Stimulated activated CD4-positive, alpha-beta T cell treated with anti-CD3 and anti-CD28 coated beads, TNF-alpha, amount 100 ng/mL, for 4 hours (primary cell): ENCODE data around the gene AQP3.
"Not testable (repeated sequence)": the region's sequence is repeated elsewhere in the genome, so short reads cannot be mapped to it uniquely, and the experiment has no call there.

Experiments used
- DNase-seq, 3 experiments: peaks; one replicate each; pipeline ENCODE4 v3.0.0-alpha.2; 2020; ENCODE audit warnings: low read depth in 3 of 3

Gene AQP3

DNA sequence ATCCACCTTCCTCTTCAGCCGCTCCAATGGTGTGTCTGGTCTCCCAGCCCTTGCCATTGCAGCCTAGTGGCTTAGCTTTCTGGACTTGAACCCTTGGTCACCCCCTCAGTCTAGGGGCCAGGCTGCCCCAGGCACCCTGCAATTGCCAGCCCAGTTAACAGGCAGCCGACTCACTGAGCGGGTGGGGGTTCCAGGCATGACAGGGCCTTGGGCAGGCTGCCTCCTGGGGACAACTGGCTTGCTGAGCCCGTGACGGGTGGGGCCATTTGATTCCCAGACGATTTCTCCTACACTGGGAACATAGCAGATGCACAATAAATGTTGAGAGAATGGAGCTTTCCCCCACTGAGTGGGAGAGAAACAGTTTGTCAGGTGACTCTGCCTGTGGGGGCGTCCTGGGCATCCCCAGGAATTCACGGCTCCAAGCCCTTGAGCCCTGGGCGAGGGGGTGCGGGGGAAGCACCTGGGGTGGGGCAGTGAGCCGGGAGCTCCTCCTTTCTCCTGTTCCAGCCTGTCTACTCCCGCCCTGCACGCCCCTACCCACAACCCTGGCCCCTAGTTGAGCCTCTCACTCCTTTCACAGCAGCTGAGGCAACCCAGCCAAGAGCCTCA lies 32.4 kb downstream of the AQP3 start:
- DNase-seq = no peak

DNA sequence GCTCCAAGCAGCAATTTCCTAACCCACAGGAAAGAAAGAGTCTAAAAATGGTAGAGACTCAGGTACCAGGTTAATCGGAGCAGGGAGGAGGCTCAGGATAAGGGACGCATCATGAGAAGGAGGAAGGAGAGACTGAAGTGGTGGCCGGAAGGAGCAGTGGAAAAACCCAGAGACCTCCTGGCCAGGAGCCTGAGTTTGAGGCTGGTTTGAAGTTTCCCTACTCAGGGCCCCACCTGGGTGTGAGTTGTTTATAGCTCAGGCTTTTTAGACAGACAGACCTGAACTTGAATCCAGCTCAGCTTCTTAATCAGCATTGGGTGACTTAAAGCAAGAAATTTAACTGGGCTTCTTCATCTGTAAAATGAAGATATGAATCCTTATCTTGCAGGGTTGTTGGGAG lies 33.1 kb downstream of the AQP3 start:
- DNase-seq = no peak

DNA sequence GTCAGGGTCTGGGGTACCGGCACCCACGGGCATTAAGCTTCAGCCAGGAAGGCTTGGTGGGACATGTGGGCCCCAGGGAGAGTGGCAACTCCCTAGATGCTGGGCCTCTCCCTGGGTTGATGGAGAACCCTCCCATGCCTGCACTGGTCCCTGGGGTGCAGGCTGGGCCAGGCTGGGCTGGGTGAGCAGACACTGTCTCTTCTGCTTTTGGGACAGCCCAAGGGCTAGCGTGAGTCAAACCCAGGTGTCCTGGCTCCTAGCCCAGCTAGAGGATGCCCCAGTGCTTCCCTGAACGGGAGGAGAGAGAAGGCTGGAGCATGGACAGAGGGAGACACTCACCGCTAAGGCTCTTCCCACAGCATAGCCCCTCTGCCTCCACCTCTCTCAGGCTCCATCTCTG lies 39.3 kb downstream of the AQP3 start:
- DNase-seq = no peak

DNA sequence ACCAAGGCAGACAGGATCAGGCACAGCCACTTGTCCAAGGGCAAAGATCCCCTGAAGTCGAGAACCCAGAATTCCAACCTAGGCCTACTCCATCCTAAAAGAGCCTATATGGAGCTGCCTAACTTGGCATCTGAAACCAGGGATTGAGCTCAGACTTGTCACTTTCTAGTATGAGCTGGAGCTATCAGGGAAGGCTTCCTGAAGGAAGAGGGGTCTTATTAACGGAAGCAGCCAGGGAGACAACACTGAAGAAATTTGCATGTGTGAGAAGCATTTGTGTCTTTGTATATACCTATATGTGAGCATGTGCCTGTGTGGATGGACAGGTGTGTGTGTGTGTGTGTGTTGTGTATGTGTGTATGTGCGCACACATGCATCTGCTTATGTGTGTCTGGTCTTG lies 40.3 kb downstream of the AQP3 start:
- DNase-seq = no peak

DNA sequence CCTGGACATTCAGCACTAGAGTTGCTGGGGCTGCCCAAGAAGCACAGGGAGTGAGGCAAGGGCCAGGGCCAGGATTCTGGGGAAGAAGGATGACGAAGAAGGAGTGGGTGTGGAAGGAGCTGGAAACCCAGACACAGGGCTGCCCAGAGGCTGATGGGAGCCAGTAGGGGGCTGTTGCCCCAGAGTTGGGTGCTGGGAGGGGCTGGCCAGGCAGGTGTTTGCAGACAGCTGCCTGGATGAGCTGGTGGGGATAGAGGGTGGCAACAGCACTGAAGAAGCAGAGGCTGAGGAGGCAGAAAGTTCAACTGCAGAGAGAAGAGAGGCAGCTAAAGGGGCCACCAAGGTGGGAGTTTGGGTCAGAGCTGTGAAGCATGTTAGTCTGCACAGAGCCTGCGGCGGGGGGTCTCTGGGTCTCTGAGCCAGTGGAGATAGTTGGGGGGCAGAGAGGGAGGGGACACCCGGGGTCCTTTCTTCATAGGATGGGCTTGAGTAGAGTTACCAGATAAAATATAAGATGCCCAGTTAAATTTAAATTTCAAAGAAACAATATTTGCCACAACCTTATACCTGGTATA lies 42.5 kb downstream of the AQP3 start:
- DNase-seq = no peak

DNA sequence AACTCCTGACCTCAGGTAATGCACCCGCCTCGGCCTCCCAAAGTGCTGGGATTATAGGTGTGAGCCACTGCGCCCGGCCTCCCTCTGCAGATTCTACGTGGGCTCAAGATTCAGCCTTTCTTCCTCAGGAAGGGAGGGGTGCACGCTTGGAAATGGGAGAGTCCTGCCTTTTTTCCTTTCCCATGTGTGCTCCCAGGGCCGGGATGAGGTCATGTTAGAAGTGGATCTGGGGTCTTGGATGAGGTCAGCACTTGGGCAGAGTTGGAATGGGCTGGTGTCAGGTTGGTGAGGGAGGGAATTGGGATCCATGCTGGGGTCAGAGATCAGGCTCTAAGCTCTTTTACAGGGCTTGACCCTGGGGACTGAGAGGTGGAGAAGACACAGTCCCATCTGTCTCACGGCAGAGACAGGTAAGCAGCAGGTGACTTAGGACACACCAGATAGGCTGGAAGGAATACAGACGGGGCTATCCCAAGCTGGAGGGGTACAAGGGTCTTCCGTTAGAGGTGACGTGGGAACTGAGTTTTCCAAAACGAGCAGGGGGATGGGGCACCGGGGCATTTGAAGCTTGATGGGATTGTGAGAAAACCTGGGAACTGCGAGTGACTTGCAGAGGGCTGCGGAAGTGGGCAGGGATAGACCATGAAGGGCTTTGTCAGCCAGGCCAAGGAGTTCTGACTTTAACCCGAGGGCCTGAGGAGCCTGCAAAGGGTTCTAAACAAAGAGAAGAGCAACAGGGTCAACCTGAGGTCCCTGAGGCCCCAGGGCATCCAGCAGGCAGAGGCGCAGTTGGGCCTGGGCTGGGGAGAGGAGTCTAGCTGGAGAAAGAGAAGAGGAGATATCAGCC lies 43.2 kb downstream of the AQP3 start:
- DNase-seq = no peak

DNA sequence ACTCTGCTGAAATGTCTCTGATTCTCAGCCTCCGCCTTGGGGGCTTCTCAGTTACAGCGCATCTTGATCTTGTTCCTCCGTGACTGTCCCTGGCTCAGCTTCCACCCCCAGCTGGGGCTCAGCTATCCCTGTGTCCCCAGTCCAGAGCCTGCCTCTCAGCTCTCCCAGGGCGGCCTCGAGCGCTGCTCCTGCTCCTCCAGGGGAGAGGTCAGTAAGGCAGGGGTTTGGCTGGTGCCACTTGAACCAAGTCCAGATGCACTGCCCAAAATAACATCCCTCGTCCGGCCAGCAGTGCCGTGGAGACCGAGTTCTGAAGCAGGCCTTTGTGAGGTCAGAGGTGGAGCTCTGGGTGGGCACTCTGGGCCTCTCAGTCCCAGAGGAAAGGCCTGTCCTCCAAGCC lies 45.0 kb downstream of the AQP3 start, which contains the start of gene AQP7:
TSS of gene AQP7 (minus strand) at position 198 of the 400 bp plus-strand sequence. CDS start 1,306 bp downstream, outside the sequence.
- not testable (repeated sequence) for DNase-seq

DNA sequence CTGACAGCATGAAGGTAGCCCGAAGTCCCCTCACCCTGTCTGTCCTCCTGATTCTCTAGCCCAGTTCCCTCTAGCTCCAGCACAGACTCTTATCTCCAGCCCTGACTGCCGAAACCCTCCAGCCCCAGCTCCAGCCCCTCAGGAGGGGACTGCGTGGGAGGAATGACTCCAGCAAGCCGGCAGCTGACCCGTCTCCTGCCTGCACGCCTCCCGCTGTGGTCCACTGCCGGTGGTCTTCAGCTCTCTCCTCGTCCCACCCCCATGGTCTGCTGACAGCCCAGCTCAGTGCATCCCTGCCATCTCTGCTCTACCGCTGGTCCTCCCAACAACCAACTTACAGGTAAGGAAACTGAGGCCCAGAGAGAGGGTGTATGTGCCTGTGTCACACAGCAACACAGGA lies 45.6 kb downstream of the AQP3 start:
- not testable (repeated sequence) for DNase-seq

DNA sequence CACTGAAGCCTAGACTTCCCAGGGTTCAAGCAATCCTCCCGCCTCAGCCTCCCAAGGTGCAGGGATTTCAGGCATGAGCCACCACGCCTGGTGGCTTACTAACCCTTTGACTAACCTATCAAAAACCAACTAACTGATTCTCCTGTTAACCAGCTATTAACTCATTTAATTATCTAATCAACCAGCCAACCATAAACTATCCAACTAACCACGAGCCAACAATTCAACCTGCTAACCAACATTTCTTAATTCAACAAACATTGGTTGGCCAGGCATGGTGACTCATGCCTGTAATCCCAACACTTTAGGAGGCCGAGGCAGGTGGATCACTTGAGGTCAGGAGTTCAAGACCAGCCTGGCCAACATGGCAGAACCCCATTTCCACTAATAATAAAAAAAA lies 48.3 kb downstream of the AQP3 start:
- not testable (repeated sequence) for DNase-seq

DNA sequence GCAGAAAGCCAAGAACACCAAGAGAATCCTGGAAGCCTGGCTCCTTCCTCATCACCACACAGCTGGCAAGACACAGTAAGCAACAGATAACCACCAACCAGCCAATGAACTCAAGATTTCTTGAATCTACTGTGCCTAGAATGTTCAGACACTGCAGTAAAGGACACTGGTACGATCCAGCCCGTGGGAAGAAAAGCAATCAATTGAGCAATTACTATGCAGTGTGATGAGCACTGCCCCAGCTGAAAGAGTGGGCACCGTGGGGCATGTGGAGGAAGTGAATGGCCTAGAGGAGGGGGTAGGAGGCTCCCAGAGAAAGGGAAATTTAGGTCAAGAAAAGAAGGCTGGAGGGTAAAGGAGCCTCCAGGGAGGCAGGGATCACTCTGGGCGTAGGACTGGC lies 49.6 kb downstream of the AQP3 start:
- DNase-seq = not testable (repeated sequence)

DNA sequence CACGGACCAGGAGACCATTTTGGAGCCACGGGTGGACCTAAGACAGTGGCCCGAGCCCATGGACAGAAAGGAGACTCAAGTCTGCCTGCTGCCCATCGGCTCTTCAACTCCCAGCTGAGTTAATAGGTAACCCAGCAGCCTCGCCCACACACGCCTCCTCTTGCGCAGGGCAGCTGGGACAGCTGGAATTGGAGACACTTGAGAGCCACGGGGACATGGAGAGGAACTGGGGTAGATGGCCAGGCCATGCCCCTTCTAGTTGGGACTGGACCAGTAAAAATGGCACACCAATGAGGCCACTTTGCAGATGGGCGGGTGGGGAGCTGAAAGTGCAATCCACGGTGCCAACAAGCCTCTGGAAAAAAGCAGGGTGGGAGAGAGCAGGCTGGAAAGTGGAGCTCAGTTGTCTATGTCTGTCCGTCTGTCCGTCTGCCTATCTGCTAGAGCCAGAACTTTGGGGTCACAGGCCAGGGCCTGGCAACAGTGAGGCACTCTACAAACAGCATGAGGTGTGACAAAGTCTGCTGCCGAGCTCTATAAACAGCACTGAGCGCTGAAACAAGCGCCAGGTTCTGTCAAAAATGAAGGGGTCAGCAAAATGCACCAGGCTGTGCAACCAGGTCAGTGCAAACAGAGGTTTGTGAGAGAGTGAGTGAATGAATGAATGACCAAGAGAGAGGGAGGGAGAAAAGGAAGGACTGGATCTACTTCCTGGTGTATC lies 52.1 kb downstream of the AQP3 start:
- DNase-seq = not testable (repeated sequence)

DNA sequence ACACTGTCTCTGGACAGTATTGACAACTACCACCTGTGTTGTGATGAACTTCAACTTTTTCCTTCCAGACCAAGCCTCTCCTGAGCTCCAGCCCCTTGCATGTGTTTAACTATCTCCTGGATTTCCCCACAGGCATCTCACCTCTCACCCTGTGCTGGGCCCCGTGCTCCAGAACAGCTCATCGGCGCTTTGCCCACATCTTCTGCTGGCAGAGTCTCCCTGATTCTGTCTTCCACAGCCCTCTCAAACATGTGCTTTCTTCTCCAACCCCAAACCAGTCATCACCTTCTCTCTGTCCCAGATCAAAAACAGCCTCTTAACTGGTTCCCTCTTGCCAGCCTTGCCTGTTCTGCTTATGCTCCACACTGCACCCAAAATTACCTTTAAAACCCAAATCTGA lies 53.4 kb downstream of the AQP3 start:
- DNase-seq = not testable (repeated sequence)

DNA sequence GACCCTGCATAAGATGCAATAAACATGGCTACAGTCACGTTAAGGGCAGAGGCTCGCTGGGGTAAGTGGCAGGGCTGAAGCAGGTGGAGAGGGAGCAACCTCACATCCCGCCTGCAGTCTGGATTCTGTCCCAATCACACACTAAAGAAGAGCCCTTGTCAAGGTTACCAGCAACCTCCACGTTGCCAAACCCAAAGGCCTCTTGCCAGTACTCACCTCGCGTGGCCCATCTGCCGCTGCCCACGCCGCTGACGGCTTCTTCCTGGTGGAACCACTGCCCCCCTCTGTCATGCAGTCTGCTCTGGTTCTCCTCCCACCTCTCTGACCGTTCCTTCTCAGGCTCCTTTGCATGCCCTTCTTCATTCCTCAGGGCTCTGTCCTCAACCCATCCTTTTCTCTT lies 53.8 kb downstream of the AQP3 start:
- DNase-seq = no peak

DNA sequence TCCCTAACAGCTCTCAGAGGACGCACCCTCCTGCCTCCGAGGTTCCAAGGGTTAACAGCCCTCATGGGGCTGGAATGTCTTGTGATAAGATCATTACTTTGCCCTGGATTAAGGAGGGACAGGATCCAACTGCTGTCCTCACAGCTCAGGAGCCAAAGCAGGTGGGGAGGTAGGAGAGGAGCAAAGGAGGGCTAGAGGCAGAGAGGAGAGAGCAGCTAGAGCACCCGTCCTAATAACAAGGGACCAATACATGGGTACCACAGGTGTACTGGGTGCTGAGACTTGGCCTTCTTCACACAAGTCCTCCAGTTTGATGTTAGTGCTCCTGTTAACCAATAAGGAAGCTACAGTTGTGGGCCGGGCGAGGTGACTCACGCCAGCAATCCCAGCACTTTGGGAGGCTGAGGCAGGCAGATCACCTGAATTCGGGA lies 54.8 kb downstream of the AQP3 start:
- DNase-seq = not testable (repeated sequence)
